HepG2 (cell line): ENCODE measurements around the gene TMEM200C. TPM values are rescaled to one million over a fixed set of nuclear protein-coding genes. Genes with fewer than 3 reads are reported as not detected.

Source experiments
- ATAC-seq: fragments of 200-7000 bp; cut with Tn5 transposase; 3 replicates; pipeline ENCODE4 v1.9.1; 2020; ENCODE audit warnings: mild to moderate bottlenecking, moderate library complexity
- BruUV-seq: library from RNA; stranded (reverse); fragments of 400-500 nt; replicated peaks from 2 replicates; lab custom pipeline; 2021; lab: Mats Ljungman, UMichigan
- CTCF ChIA-PET: fragments of 300-600 bp; formaldehyde crosslinking; extraction: SDS; loops from one replicate; lab custom pipeline; 2021; ENCODE audit warnings: low total read pairs, inconsistent platforms, low intra/inter-chr PET ratio; lab: Yijun Ruan, JAX
- POLR2A ChIA-PET: fragments of 350-600 bp; sonication (Branson Sonifier 250); formaldehyde crosslinking; loops from one replicate; lab custom pipeline; 2020; ENCODE audit warnings: antibody characterized with exemption, inconsistent platforms; lab: Yijun Ruan, JAX
- DNase-seq: peaks from one replicate; pipeline ENCODE4 v3.0.0-alpha.2; 2015; ENCODE audit warnings: low spot score
- FAIRE-seq: peaks from 3 replicates; lab custom pipeline; 2011; peaks lifted over from hg19 to GRCh38; lab: Jason Lieb, UNC
- H2AFZ ChIP-seq: one replicate; pipeline ENCODE4 v1.6.1; 2011; ENCODE audit warnings: low read length, inconsistent platforms
- H3K27ac ChIP-seq: fragments of 300-600 bp; 3 replicates; pipeline ENCODE4 v1.8.0; 2011; ENCODE audit warnings: mixed run types, mild to moderate bottlenecking, mixed read lengths, low read length, inconsistent platforms; ENCODE audit not compliant: insufficient read depth; ENCODE audit errors: extremely low read length
- H3K27me3 ChIP-seq, 2 experiments: fragments of 200-600 bp in 1 of 2; 2 replicates in 1 of 2; 3 replicates in 1 of 2; pipeline versions ENCODE4 v1.6.0 to v1.8.0; 2011; ENCODE audit warnings: low read length in 2 of 2, mild to moderate bottlenecking in 2 of 2, moderate library complexity in 2 of 2, inconsistent platforms in 1 of 2; ENCODE audit not compliant: insufficient read depth in 2 of 2, control insufficient read depth in 1 of 2
- H3K36me3 ChIP-seq, 2 experiments: fragments of 200-600 bp in 1 of 2; replicated peaks in 1 of 2; 2 replicates in 1 of 2; 3 replicates in 1 of 2; pipeline versions ENCODE4 v1.5.1 to v1.8.0; 2011; ENCODE audit warnings: low read length in 2 of 2, inconsistent platforms in 1 of 2; ENCODE audit not compliant: insufficient read depth in 2 of 2, control insufficient read depth in 1 of 2
- H3K4me1 ChIP-seq: 2 replicates; pipeline ENCODE4 v1.5.1; 2012; ENCODE audit warnings: low read length, inconsistent platforms; ENCODE audit not compliant: insufficient read depth
- H3K4me2 ChIP-seq: 2 replicates; pipeline ENCODE4 v1.6.0; 2011; ENCODE audit warnings: low read depth, low read length, inconsistent platforms
- H3K4me3 ChIP-seq, 3 experiments: fragments of 200-600 bp in 1 of 3; sonication (generic), shearing (Covaris generic) in 1 of 3; replicated peaks in 1 of 3; 2 replicates each; pipeline ENCODE4 v1.5.1; 2011 to 2016; ENCODE audit warnings: low read length in 3 of 3, inconsistent platforms in 2 of 3, low read depth in 2 of 3, mild to moderate bottlenecking in 2 of 3, control low read depth in 1 of 3, mixed read lengths in 1 of 3; ENCODE audit not compliant: insufficient read depth in 1 of 3
- H3K79me2 ChIP-seq: one replicate; pipeline ENCODE4 v1.6.1; 2011; ENCODE audit warnings: low read length, inconsistent platforms; ENCODE audit not compliant: insufficient read depth
- H3K9ac ChIP-seq: 2 replicates; pipeline ENCODE4 v1.6.0; 2011; ENCODE audit warnings: mild to moderate bottlenecking, low read depth, low read length, inconsistent platforms; ENCODE audit not compliant: insufficient read depth
- H3K9me3 ChIP-seq: 2 replicates; pipeline ENCODE4 v1.5.1; 2012; ENCODE audit warnings: mild to moderate bottlenecking, low read length
- H4K20me1 ChIP-seq: 2 replicates; pipeline ENCODE4 v1.6.0; 2011; ENCODE audit warnings: inconsistent platforms, mild to moderate bottlenecking, low read length, moderate library complexity; ENCODE audit not compliant: insufficient read depth
- CENPT ChIP-seq: sonication (generic); formaldehyde crosslinking; IDR thresholded peaks from 2 replicates; pipeline ENCODE4 v1.8.0; 2022; ENCODE audit warnings: low read depth, mild to moderate bottlenecking, moderate library complexity, missing genetic modification reagents
- NCOA1 ChIP-seq: sonication (generic); formaldehyde crosslinking; IDR thresholded peaks from 2 replicates; pipeline ENCODE4 v1.9.0; 2021; ENCODE audit warnings: missing genetic modification reagents
- SMAD9 ChIP-seq: sonication (generic); formaldehyde crosslinking; IDR thresholded peaks from 2 replicates; pipeline ENCODE4 v1.5.1; 2020; ENCODE audit warnings: mild to moderate bottlenecking, missing genetic modification reagents
- SMARCC2 ChIP-seq: fragments of 450-650 bp; IDR thresholded peaks from 2 replicates; pipeline ENCODE4 v1.6.1; 2017; ENCODE audit warnings: antibody characterized with exemption, mild to moderate bottlenecking
- SMYD3 ChIP-seq: sonication (generic); formaldehyde crosslinking; IDR thresholded peaks from 2 replicates; pipeline ENCODE4 v1.8.1; 2023; ENCODE audit warnings: mild to moderate bottlenecking, missing genetic modification reagents
- SP2 ChIP-seq: sonication (generic); formaldehyde crosslinking; IDR thresholded peaks from 2 replicates; pipeline ENCODE4 v1.5.1; 2020; ENCODE audit warnings: mild to moderate bottlenecking, missing genetic modification reagents
- TMF1 ChIP-seq: sonication (generic); formaldehyde crosslinking; IDR thresholded peaks from 2 replicates; pipeline ENCODE4 v1.8.1; 2022; ENCODE audit warnings: low read depth, missing genetic modification reagents
- ZBTB7A ChIP-seq: sonication (generic); formaldehyde crosslinking; IDR thresholded peaks from 2 replicates; pipeline ENCODE4 v1.8.0; 2022; ENCODE audit warnings: mild to moderate bottlenecking, missing genetic modification reagents
- ZNF263 ChIP-seq: sonication (generic); formaldehyde crosslinking; IDR thresholded peaks from 2 replicates; pipeline ENCODE4 v1.4.0; 2020; ENCODE audit warnings: missing genetic modification reagents
- ZNF337 ChIP-seq: sonication (generic); formaldehyde crosslinking; IDR thresholded peaks from 2 replicates; pipeline ENCODE4 v1.5.1; 2020; ENCODE audit warnings: missing genetic modification reagents, low read depth, mild to moderate bottlenecking, borderline replicate concordance
- ZNF354B ChIP-seq: sonication (generic); formaldehyde crosslinking; IDR thresholded peaks from 2 replicates; pipeline ENCODE4 v1.8.0; 2022; ENCODE audit warnings: mild to moderate bottlenecking, missing genetic modification reagents
- ZNF430 ChIP-seq: sonication (generic); formaldehyde crosslinking; IDR thresholded peaks from 2 replicates; pipeline ENCODE4 v1.9.0; 2021; ENCODE audit warnings: mild to moderate bottlenecking, missing genetic modification reagents
- ZNF460 ChIP-seq: sonication (generic); formaldehyde crosslinking; IDR thresholded peaks from 2 replicates; pipeline ENCODE4 v1.5.1; 2020; ENCODE audit warnings: missing genetic modification reagents, mild to moderate bottlenecking, borderline replicate concordance
- ZNF543 ChIP-seq: sonication (generic); formaldehyde crosslinking; IDR thresholded peaks from 2 replicates; pipeline ENCODE4 v1.4.0; 2020; ENCODE audit warnings: mild to moderate bottlenecking, missing genetic modification reagents
- ZNF644 ChIP-seq: IDR thresholded peaks from 2 replicates; pipeline ENCODE4 v1.6.1; 2016; ENCODE audit warnings: low read depth
- WGBS: methylation state at CpG from one replicate; pipeline ENCODE4 v1.1.6; 2017; ENCODE audit warnings: low lambda C conversion rate; 5-methylcytosine and 5-hydroxymethylcytosine counted together
- in situ Hi-C: cut with HindIII; loops from 2 replicates; pipeline ENCODE4 v1.10.0; 2017; ENCODE audit warnings: low pct_unique_long_range_greater_than_20kb; ENCODE audit not compliant: extremely low pct_ligation_motif_present
- intact Hi-C: fragments of 100-400 bp; cut with micrococcal nuclease; formaldehyde crosslinking; loops from one replicate; pipeline ENCODE4 v1.10.0; 2022; ENCODE audit not compliant: unreplicated experiment
- polyA plus RNA-seq, 8 experiments: library from polyadenylated mRNA; depleted of rRNA in 3 of 8; stranded (reverse) in 7 of 8; unstranded in 1 of 8; fragments of >200 nt; fragmentation: Illumina TruSeq in 4 of 8; extraction: Trizol in 4 of 8; gene quantifications; 2 replicates each; pipeline versions ENCODE4 v1.2.1 to v1.2.3, GENCODE V29; 2011 to 2016; ENCODE audit warnings: low read depth in 4 of 8, missing spikeins in 1 of 8, mixed read lengths in 1 of 8; ENCODE audit not compliant: insufficient read depth in 1 of 8
- total RNA-seq, 5 experiments: library from RNA; depleted of rRNA; stranded (reverse); fragments of >200 nt; fragmentation: Illumina TruSeq; extraction: Trizol; gene quantifications; 2 replicates each; pipeline ENCODE4 v1.2.3, GENCODE V29; 2016; ENCODE audit warnings: low read depth in 1 of 5
- TF ChIP-seq, protein P1 (sequence below): sonication (generic); formaldehyde crosslinking; IDR thresholded peaks from 2 replicates; pipeline ENCODE4 v1.8.0; 2022; ENCODE audit warnings: mild to moderate bottlenecking, missing genetic modification reagents; ENCODE audit not compliant: insufficient replicate concordance
- TF ChIP-seq, protein P2 (sequence below): IDR thresholded peaks from 2 replicates; pipeline ENCODE4 v1.6.1; 2016; ENCODE audit warnings: mild to moderate bottlenecking
- TF ChIP-seq, protein P3 (sequence below): sonication (generic); formaldehyde crosslinking; IDR thresholded peaks from 2 replicates; pipeline ENCODE4 v1.8.1; 2023; ENCODE audit warnings: mild to moderate bottlenecking, moderate library complexity, missing genetic modification reagents
- TF ChIP-seq, protein P4 (sequence below): sonication (generic); formaldehyde crosslinking; IDR thresholded peaks from 2 replicates; pipeline ENCODE4 v1.8.0; 2023; ENCODE audit warnings: mild to moderate bottlenecking, missing genetic modification reagents
- TF ChIP-seq, protein P5 (sequence below): sonication (generic); formaldehyde crosslinking; IDR thresholded peaks from 2 replicates; pipeline ENCODE4 v1.4.0; 2020; ENCODE audit warnings: mild to moderate bottlenecking, missing genetic modification reagents

TMEM200C gene
- total and polyA plus RNA-seq, 2 of the 13 experiments (the other 11 are each of a cell fraction or from before 2014, with no cell fraction given) = 0.04 TPM; not detected in 1

DNA sequence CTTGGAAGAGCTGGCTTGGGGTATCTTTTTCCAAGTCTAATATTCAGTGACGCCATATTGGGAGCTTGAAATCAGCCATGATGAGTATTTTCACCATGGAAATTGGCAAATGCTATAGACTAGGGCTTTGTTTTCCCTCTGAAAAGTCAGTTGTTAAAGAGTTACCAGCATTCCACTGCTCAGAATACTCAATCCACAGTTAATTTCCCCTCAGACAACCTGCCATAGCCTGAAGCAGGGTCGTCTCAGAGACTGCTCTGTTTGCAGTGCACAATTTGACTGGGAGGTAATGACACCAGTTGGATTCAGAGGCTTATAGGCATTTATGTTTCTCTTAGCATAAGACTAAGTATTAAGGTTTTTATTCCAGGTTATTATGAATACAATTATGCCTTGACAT is 35.5 kb upstream of the TMEM200C start:
- no TSS peak for BruUV-seq
- H3K4me3 ChIP-seq = no peak overlapping the region
- no peak for ATAC-seq
- TF ChIP-seq ZNF263 = no peak
- no peak for TF ChIP-seq ZNF543 (CRISPR knock-in tag)
- TF ChIP-seq ZNF460 (CRISPR knock-in tag) = no peak
- TF ChIP-seq ZBTB7A (CRISPR knock-in tag) = no peak
- no peak for TF ChIP-seq NCOA1 (CRISPR knock-in tag)
- TF ChIP-seq, protein P1, sequence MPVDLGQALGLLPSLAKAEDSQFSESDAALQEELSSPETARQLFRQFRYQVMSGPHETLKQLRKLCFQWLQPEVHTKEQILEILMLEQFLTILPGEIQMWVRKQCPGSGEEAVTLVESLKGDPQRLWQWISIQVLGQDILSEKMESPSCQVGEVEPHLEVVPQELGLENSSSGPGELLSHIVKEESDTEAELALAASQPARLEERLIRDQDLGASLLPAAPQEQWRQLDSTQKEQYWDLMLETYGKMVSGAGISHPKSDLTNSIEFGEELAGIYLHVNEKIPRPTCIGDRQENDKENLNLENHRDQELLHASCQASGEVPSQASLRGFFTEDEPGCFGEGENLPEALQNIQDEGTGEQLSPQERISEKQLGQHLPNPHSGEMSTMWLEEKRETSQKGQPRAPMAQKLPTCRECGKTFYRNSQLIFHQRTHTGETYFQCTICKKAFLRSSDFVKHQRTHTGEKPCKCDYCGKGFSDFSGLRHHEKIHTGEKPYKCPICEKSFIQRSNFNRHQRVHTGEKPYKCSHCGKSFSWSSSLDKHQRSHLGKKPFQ (CRISPR knock-in tag) = no peak
- no peak for TF ChIP-seq SMARCC2
- TF ChIP-seq, protein P2, sequence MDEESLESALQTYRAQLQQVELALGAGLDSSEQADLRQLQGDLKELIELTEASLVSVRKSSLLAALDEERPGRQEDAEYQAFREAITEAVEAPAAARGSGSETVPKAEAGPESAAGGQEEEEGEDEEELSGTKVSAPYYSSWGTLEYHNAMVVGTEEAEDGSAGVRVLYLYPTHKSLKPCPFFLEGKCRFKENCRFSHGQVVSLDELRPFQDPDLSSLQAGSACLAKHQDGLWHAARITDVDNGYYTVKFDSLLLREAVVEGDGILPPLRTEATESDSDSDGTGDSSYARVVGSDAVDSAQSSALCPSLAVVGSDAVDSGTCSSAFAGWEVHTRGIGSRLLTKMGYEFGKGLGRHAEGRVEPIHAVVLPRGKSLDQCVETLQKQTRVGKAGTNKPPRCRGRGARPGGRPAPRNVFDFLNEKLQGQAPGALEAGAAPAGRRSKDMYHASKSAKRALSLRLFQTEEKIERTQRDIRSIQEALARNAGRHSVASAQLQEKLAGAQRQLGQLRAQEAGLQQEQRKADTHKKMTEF (CRISPR knock-in tag) = no peak
- no peak for TF ChIP-seq ZNF354B (CRISPR knock-in tag)
- TF ChIP-seq SMAD9 (CRISPR knock-in tag) = no peak
- TF ChIP-seq CENPT (CRISPR knock-in tag) = no peak
- TF ChIP-seq ZNF644 (CRISPR knock-in tag) = no peak
- TF ChIP-seq SP2 (CRISPR knock-in tag) = no peak
- TF ChIP-seq, protein P3, sequence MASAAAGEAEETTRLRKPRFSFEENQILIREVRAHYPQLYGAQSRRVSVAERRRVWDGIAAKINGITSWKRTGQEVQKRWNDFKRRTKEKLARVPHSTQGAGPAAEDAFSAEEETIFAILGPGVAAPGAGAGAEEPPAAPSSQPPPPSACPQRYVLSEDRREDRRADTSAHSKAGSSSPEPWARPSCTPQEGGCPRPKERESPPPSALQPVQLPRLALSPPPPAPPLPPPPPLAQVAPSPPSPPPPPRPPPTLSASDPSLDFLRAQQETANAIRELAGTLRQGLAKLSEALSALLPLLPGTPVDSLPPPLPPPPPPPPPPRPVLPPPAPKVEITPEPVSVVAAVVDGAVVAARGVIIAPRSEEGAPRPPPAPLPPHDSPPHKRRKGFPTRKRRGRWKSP (CRISPR knock-in tag) = no peak
- no peak for TF ChIP-seq ZNF337
- TF ChIP-seq TMF1 (CRISPR knock-in tag) = no peak
- TF ChIP-seq ZNF430 (CRISPR knock-in tag) = no peak
- TF ChIP-seq, protein P4, sequence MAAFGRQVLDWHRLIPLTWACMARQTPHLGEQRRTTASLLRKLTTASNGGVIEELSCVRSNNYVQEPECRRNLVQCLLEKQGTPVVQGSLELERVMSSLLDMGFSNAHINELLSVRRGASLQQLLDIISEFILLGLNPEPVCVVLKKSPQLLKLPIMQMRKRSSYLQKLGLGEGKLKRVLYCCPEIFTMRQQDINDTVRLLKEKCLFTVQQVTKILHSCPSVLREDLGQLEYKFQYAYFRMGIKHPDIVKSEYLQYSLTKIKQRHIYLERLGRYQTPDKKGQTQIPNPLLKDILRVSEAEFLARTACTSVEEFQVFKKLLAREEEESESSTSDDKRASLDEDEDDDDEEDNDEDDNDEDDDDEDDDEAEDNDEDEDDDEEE (CRISPR knock-in tag) = no peak
- TF ChIP-seq, protein P5, sequence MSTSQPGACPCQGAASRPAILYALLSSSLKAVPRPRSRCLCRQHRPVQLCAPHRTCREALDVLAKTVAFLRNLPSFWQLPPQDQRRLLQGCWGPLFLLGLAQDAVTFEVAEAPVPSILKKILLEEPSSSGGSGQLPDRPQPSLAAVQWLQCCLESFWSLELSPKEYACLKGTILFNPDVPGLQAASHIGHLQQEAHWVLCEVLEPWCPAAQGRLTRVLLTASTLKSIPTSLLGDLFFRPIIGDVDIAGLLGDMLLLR = no peak
- TF ChIP-seq SMYD3 (CRISPR knock-in tag) = no peak
- 0% methylated on average over 2 of the region's 2 CpGs for WGBS
- no peaks in the 10 kb centered on the region for H4K20me1 ChIP-seq
- CTCF ChIA-PET = no interaction called here
- H3K27me3 ChIP-seq = no peaks in the 10 kb centered on the region; a peak in 1 of 5 replicates
- no peaks in the 10 kb centered on the region for H3K79me2 ChIP-seq
- no peak overlapping the region for H3K9ac ChIP-seq
- no peak overlapping the region for H2AFZ ChIP-seq
- intact Hi-C loops (no loop called here), in situ Hi-C loops (no loop called here)
- H3K4me1 ChIP-seq = no peaks in the 10 kb centered on the region
- H3K36me3 ChIP-seq = no peaks in the 10 kb centered on the region
- no peak for DNase-seq
- H3K4me2 ChIP-seq = no peak overlapping the region
- H3K9me3 ChIP-seq = peaks cover 6% of the 10 kb centered on the region; the same call in 1 of the 2 replicates
- POLR2A ChIA-PET = no interaction called here
- FAIRE-seq = no peak
- no peak overlapping the region for H3K27ac ChIP-seq
